HG03354 (cell line): ENCODE measurements around the gene KRR1.
A peak's percentile ranks its signal among the peaks of the same experiment; 100 is the strongest.
"Not testable (repeated sequence)": the region's sequence is repeated elsewhere in the genome, so short reads cannot be mapped to it uniquely, and the experiment has no call there.

Experiments
- ATAC-seq: cut with Tn5 transposase; IDR thresholded peaks from one replicate; pipeline ENCODE4 v1.9.1; 2021; ENCODE audit warnings: mild to moderate bottlenecking; ENCODE audit not compliant: unreplicated experiment, poor library complexity, severe bottlenecking

The KRR1 gene

DNA sequence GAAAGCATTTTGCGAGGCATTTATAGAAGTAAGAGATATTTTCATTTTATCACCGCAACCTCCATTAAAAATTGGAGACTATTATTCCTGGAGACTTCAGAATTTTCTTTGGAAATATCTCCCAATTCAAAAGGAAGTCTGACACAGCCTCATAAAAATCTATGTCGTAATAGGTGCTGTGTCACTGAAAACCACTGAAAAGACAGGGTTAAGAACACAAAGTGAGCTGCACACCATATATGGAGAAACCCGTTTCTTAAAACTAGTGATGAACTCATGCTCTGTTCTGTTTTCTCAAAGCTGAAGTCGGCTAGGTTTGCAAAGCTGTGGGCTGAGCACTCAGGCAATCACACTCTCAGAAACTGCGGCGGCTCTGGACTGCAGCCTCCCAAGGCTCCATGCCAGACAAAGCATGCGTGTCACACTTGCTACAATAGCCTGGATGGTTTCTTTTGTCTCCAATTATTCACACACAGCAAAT, 30.9 kb downstream of the KRR1 start, which contains the start of gene GLIPR1:
Gene GLIPR1, plus strand, starts transcription at position 287 of the 481 bp plus-strand sequence. Its CDS starts 126 bp downstream, at position 413.
- peak; percentile 89 for ATAC-seq

DNA sequence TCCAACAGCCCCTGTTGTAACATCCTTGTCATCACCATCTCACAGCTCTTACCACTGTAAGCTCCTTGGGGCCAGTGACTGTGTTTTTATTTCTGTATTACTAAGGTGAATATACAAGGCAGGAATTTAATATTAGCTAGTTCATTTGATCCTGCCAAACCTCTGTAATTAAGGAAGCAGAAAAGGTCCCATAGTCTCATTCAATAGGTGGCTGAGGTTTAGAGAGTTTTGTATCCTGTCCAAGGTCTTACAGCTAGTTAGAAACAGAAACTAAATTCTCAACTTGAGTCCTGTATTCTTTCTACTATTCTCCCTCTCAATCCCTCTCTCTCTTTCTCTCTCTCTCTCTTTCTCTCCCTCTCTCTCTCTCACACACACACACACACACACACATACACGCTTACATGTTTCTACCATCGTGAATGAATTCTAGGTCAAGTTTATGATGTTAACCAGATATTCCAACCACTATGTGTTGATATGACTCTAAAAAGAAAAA, 31.4 kb downstream of the KRR1 start:
- ATAC-seq: peak; percentile 30

DNA sequence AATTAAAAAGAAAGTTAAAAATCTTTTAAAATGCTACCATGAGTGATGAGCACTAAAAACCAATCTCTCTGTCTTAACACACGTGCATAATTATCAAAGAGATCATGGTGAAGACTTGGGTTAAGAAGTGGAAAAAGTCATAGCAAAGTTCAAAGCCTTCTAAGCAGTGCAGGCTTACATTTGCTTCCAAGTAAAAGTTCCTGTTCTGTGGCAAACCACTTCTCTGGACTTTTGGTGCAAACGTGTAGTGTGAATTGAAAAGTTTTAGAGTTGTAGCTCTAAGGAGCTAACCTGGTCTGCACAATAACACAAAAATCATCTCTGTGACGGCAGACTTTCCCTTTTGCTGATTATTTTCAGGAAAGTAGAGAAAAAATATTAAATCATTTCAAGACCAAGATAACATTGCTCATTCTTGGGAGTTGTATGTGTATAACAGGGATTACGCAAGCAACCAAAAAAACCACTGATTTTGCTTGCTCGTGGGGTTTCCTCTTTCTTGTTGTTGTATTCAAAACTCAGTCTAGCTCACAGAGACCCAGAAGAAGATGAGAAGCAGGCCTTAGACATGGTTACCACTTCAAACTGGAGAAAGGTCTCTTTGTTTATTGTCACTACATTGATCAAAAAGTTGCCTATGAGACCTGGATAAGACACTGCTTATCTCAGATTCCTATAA, 33.2 kb downstream of the KRR1 start:
- ATAC-seq: no peak

DNA sequence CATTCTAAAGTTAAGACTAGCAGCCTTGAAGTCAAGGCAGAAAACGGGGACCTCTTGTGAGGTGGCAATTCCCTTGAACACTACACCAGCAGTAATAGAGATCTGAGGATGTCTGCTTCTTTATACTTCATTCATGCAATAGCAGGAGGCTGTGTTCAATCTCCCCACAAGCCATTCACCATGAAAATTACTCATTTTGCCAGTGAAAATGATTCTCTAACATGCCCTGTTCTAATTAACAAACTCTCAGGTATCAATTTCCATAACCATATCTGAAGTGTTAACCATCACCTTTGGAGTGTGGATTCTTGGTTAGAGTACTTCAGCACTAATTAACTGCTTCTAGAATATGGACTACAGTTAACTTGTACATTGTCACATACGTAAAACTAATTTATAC, 34.3 kb downstream of the KRR1 start:
- ATAC-seq: no peak

DNA sequence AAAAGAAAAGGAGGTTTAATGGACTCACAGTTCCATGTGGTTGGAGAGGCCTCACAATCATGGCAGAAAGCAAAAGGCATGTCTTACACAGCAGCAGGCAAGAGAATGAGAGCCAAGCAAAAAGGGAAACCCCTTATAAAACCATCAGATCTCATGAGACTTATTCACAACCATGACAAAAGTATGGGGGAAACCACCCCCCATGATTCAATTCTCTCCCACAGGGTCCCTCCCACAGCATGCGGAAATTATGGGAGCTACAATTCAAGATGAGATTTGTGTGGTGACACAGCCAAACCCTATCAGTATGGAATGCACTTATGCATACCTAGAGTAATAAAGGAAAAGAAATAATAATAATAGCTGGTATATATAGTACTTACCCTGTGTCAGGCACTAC, 35.3 kb downstream of the KRR1 start:
- no peak for ATAC-seq

DNA sequence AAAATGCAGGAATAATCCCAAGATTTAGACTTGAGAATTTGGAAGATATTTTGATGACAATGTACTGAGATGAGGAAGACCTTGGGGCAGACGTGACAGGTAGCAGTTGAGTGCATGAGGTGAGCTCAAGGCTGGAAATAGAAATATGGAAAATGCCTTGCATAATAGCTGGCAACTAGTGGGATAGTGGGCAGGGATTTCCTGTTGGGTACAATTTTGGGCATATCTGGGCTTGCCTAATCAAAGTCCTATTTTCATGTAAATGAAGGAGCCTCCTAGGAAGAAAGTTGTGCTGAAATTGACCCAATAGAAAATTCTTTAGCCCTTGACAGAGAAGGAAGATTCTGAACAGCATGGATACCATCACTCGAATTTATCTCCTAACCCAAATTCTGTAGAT, 37.3 kb downstream of the KRR1 start:
- no peak for ATAC-seq

DNA sequence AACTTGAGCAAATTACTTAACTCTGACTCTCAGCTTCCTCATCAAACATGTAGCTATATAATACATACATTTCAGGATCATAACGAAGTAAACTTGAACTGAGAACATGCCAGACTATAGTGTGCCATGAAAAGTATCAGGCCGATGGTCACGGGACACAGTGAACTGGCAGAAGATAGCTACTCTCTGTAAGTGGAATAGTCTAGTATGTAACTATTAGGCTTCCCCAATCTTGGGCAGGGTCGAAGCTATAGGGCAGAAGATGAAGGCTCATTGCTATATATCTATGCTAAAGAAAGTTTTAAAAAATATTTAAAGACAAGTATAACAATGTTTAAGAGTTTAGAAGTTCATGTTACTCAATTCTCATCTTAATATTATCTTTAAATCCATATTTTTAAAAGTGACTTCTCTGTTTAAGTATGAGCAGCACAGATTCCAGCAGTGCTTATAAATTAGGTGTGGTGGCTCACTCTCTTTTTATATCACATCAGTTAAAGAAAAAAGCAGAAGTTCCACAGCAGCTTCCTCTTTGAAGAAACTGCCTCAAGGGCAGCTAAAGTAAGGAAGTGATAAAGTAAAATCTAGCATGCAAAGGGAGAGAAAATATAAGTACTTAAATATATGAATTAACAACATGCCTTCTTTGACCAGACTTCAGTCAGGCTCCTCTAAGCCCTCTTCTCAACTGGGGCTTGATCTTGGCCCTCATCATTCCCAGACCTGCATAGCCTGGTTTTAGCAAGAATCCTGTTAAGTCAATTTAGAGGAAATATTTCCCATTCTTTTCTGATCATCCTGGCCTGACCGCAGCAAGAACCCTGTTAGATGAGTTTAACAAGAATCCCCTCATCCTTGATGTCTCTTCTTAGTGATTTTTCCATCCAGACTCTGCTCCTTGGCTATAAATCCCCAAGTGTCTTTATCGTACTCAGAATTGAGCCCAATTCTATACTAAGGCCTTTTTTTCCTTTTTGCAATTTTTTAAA, 39.2 kb downstream of the KRR1 start:
- peak; percentile 65 for ATAC-seq

DNA sequence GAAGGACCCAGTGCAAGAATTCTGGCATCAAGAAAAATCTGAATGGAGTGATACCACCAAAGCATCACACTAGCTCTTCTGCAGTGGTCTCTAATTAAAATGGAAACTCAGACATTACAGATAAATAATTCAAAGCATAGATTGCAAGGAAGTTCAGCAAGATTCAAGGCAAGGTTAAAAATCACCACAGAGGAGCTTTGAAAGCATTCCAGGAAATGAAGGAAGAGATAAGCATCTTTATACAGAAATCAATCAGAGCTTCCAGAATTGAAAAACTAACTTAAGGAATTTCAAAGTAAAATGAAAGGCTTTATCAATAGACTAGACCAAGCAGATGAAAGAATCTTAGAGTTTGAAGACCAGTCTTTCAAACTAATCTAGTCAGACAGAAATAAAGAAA, 51.2 kb downstream of the KRR1 start:
- no peak for ATAC-seq

DNA sequence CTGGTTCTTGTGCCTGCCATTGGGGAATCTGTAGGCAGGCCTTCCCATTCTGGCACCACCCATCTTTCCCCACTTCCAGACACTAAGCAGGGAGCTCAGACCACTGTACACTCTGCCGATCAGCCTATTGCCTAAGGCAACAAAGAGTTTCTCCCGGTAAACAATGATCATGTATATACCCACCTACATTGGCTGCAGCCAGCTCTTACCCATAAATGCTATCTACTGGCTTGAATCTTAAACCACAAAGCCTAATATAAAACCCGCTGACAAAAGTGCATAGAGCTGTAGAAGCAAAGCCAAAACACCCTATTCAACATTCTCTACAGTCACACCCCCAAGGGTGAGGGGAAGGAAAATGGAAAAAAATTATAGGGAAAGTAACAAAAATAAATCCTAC, 51.7 kb downstream of the KRR1 start:
- ATAC-seq: no peak

DNA sequence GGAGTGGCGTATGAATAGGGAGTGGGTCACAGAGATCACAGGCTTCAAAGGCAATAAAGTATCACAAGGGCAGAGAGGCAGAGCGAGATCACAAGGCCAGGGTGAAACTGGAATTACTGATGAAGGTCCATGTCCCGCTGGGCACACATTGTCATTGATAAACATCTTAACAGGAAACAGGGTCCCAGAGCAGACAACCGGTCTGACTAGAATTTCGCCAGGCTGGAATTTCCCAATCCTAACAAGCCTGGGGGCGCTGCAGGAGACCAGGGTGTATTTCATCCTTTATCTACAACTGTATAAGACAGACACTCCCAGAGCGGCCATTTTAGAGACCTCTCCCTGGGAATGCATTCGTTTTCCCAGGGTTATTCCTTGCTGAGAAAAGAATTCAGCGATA, 53.5 kb downstream of the KRR1 start:
- not testable (repeated sequence) for ATAC-seq

DNA sequence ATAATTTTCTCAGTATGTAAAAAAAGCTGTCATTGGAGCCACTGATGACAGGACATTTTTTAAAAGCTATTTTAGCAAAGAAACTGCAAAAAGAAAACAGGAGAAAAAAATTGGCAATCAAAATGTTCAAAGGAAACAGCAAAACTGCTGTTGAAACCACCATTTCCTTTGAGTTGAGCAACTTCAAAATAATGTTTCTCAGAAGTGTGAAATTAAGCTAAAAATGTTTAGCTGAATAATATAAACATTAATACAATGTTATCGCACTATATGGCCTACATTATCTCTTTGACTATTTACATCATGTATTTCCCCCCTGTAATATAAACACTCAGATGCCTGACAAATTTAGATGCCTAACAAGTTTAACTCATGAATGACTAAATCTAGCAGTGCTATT, 54.2 kb downstream of the KRR1 start:
- no peak for ATAC-seq

DNA sequence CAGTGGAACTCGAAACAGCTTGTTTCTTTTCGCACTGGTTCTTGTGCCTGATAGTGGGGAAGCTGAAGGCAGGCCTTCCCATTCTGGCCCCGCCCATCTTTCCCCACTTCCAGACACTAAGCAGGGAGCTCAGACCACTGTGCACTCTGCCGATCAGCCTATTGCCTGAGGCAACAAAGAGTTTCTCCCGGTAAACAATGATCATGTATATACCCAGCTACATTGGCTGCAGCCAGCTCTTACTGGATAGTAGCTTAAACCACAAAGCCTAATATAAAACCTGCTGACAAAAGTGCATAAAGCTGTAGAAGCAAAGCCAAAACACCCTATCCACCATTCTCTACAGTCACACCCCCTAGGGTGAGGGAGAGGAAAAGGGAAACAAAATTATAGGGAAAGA, 55.6 kb downstream of the KRR1 start:
- ATAC-seq: no peak

DNA sequence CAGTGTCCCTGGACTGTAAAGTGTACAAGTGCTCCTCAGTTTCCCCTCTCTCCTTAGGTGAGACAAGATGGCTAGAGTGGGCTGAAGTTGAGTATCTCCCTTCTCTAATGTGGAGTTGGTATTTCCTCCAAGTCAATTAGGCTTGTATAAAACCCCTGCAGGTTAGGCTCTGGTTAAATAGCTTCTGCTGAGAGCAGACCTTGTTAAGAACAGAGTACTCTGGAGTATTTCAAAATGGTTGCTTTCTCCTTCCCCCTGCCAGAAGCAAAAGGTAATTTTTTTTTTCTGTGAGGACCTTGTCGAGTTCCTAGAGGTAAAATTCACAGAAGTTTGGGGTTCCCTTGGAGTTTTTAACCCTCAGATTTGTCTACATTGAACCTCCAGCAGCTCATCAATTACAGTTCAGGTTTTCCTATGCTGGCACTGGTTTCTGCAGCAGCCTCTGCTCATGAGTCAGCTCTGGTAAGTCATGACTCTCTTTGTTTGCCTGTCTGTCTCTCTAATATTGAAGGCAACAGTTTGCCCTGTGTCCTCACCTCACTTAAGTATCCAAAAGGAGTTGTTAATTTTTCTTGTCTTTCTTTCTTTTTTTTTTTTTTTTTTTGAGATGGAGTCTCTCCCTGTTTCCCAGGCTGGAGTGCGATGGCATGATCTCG, 58.6 kb downstream of the KRR1 start:
- no peak for ATAC-seq

DNA sequence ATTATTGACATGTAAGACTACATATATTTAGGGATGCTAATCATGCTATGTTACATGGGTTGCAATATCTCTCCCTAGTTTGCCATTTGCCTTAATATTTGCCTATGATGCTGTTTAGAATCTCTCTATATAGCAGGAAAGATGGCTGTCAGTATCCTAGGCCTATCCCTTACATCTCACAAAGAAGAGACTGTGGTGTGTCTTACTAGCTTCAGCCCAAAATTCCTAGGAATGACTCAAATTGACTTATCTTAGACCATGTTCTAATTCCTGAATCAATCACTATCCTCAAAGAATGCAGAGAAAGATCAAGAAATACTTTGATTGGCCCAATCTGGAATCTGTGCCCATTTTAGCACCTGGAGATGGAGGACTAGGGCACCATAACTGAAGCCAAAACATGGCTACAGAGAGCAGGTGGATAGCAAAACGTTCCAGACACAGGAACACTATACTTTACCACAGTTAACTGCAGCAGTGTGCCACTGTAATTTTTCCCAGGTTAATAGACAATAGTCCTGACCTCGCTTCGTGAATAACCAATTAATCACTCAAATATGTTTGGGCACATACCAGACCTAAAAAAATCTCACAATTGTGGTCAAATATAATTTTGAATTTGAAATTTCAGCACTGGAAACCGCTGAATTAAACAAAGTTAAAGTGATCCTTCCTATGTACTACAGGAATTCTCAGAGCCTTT, 63.6 kb downstream of the KRR1 start:
- ATAC-seq: no peak

DNA sequence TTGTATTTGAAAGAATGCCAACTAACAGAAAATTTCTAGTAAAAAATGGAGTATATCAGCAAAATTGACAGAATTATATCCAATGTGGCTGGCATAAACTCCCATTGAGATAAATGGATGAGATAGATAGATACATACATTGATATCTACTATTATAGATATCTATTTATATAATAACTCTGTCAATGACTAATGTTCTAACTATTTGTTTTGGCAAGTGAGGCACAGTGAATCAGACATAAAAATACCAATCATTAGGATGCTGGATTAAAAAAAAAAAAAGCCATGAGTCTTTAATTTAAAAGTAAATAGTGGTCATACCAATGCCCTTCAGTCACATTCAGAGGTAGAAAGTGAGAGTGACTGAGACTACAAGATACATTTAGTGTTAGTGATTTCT, 64.6 kb downstream of the KRR1 start:
- ATAC-seq: no peak

DNA sequence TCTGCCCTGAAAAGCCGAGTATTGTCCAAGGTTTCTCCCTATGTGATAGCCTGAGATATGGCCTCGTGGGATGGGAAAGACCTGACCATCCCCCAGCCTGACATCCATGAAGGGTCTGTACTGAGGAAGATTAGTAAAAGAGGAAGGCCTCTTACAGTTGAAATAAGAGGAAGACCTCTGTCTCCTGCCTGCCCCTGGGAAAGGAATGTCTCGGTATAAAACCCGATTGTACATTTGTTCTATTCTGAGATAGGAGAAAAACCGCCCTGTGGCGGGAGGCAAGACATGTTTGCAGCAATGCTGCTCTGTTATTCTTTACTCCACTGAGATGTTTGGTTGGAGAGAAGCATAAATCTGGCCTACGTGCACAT, 66.3 kb downstream of the KRR1 start:
- not testable (repeated sequence) for ATAC-seq

DNA sequence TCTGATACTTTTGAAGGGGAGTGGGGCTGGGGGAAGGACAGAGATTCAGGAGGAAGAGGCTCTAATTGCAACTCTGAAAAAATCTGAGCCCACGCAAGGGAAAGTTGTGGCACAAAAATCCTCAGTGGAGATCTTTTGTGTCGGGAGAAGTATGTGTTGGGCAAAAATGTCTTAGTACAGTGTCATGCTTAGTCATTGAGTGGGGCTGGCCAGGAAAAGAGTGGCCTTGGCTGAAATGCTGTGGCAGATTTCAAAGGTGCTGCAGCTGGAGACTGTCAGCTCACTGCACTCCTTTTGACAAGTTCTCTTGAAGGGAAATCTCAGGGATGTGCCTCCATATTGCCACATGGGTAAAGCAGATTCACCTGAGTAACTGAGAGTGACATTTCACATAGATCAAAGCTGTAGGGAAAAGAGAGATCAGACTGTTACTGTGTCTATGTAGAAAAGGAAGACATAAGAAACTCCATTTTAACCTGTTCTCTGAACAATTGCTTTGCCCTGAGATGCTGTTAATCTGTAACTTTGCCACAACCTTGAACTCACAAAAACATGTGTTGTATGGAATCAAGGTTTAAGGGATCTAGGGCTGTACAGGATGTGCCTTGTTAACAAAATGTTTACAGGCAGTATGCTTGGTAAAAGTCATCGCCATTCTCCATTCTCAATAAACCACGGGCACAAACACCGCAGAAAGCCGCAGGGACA, 66.8 kb downstream of the KRR1 start:
- ATAC-seq: no peak

DNA sequence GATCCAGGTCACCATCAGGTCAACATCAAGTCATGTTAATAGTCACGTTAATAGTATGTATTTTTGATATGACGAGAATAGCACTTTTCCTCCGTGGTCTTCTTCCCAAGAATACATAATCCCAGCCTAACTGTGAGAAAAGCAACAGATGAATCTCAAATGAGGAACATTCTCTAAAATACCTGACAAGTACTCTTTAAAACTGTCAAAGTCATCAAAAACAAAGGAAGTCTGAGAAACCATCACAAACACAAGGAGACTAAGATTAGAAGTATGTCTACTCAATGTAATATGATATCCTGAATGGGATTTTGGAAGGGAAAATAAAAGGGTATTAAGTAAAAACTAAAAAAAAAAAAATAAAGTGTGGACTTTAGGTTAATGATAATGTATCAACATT, 67.7 kb downstream of the KRR1 start:
- ATAC-seq: no peak

DNA sequence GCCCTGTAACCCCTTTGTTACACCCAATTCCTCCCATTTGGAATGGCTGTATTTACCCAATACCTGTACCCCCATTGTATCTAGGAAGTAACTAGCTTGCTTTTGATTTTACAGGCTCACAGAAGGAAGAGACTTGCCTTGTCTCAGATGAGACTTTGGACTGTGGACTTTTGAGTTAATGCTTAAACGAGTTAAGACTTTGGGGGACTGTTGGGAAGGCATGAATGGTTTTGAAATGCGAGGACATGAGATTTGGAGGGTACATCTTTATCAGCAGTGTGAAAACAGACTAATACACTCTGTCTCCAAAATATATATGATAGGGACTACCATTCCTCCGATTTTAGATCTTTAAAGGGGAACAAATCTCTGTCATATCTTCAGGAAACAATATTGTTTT, 69.0 kb downstream of the KRR1 start:
- not testable (repeated sequence) for ATAC-seq
